ENCODE results near the gene CD53.

GRCh38 chr1:110878993-110879392, 6.0 kb downstream of the CD53 start:
- TF ChIP-seq CTCF (conservative IDR thresholded peaks at IDR 0.05 in 1 of 2, IDR thresholded peaks at IDR 0.05 in 1 of 2; ENCODE audit: low read depth in 1 of 2, low read length in 2 of 2) = no peak
- no peak for TF ChIP-seq EZH2 (IDR thresholded peaks at IDR 0.05; ENCODE audit: low read length, missing control alignments)
